ENCODE results near the gene BMP2. TPM values are rescaled to one million over a fixed set of nuclear protein-coding genes. Genes with fewer than 3 reads are reported as not detected.

Gene BMP2
- total RNA-seq, 3 donors from 2014 or later (not counting 1 experiment from before 2014, with no cell fraction given) = 0.45 to 0.66 (median 0.45) TPM

DNA sequence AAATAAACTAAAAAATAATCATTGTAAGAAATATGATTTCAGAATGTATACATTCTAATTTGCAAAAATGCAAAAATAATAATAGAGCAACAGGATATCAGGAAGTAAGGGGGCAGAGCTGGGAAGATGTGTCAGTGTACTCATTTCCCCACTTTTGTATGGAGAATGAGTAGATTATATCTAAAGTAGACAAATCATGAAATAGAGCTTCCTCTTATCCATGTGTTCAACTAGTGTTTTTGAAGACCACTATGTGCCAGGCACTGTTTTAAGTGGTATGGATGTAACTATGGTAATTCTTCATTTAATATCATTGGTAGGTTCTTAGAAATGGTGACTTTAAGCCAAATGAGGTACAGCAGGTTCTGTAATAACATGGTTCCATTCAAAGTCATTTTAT, 17.0 kb upstream of the BMP2 start:
- no peak for TF ChIP-seq CTCF (IDR thresholded peaks at IDR 0.05)
- H3K27ac ChIP-seq (ENCODE audit: low read length) = no peak overlapping the region
- no peaks in the 10 kb centered on the region for H3K36me3 ChIP-seq (ENCODE audit: control insufficient read depth, insufficient read depth, low read length)
- no peak for DNase-seq
- no peaks in the 10 kb centered on the region for H3K9me3 ChIP-seq (ENCODE audit: control insufficient read depth, insufficient read depth, low read length)
- H3K4me1 ChIP-seq (ENCODE audit: control insufficient read depth, insufficient read depth, low read length) = no peaks in the 10 kb centered on the region
- H3K4me3 Mint-ChIP-seq = no peak overlapping the region
- no peak overlapping the region for H3K27ac Mint-ChIP-seq
- H3K27me3 ChIP-seq (ENCODE audit: control insufficient read depth, insufficient read depth, low read length) = no peaks in the 10 kb centered on the region
- no peaks in the 10 kb centered on the region for H3K36me3 Mint-ChIP-seq
- intact Hi-C loops (cut with micrococcal nuclease) = no loop called here
- H3K9me3 Mint-ChIP-seq = no peaks in the 10 kb centered on the region
- ATAC-seq = no peak
- H3K4me1 Mint-ChIP-seq = no peaks in the 10 kb centered on the region
- H3K27me3 Mint-ChIP-seq (ENCODE audit: low read depth in 2 of 2) = peaks cover 6 to 12% of the 10 kb centered on the region in 2 donors
- no peak overlapping the region for H3K4me3 ChIP-seq (ENCODE audit: low read length)

DNA sequence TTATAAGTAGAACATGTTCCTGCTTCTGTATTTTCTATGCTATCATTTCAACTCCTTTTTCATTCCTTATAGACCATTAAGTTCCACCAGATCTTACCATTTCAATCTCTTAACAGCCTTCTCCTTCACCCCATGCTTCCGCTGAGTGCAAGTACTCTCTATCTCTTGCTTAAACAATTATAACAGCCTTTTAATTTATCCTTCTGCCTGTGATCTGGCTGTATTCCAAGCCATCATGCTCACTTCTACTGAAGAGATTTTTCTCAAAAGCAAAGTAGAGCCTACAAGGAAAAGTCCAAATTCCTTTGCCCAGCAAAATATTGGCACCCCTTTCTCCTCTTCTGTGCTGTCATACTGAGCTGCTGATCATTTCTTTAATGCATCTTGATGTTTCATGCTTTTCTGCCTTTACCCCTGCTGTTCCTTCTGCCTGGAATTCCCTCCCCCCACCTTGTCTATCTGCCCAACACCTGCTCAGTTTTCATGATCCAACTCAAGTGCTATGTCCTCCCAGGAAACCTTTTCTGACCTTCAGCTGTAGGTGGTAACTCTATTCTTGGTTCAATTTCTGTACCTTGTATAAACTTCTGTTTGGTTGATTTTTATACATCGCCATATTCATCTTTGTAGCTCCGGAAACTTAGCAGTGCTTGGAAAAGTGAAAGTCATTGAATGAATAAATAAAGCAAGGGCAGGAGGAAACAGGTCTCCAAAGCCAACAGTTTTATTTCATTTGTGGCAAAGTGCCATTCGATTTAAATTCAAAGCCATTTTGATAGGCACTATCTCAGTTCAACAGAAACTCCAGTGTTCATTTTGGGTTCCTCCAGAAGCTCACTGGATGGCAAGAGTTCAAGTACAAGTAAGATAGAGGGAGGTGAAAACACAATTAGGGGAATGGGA, 10.5 kb upstream of the BMP2 start:
- intact Hi-C loops (cut with micrococcal nuclease) = no loop called here
- DNase-seq (no peak), ATAC-seq (no peak)
- Mint-ChIP-seq H3K36me3 (no peaks in the 10 kb centered on the region), H3K4me1 (no peaks in the 10 kb centered on the region), H3K4me3 (no peak overlapping the region), H3K27ac (no peak overlapping the region), H3K27me3 (ENCODE audit: low read depth in 2 of 2) (peaks cover 17 to 35% of the 10 kb centered on the region in 2 donors), H3K9me3 (no peaks in the 10 kb centered on the region)
- Histone ChIP-seq H3K9me3 (ENCODE audit: control insufficient read depth, insufficient read depth, low read length) (no peaks in the 10 kb centered on the region), H3K36me3 (ENCODE audit: control insufficient read depth, insufficient read depth, low read length) (no peaks in the 10 kb centered on the region), H3K4me3 (ENCODE audit: low read length) (no peak overlapping the region), H3K27me3 (ENCODE audit: control insufficient read depth, insufficient read depth, low read length) (no peaks in the 10 kb centered on the region), H3K27ac (ENCODE audit: low read length) (no peak overlapping the region), H3K4me1 (ENCODE audit: control insufficient read depth, insufficient read depth, low read length) (no peaks in the 10 kb centered on the region)
- 40% methylated on average over 4 of the region's 4 CpGs for WGBS (ENCODE audit: insufficient coverage)
- no peak for TF ChIP-seq CTCF (IDR thresholded peaks at IDR 0.05)

DNA sequence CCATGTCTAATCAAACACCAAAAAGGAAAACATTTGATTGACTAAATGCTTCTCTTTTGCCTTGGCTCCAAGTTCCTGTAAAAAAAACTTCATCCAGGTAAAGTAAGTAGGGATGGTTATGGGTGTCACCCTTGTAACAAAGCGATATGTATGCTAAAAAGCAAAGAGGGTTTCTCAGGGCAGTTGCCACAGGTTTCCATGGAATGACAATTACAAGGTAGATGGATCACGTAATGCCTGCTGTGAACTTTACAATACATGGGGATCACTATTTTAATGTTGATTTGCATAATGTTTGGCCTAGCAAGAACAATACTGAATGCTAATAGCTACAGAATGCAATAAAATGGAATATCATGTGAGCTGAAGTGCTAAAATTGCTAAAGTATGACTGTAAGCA, 2.9 kb upstream of the BMP2 start:
- Mint-ChIP-seq H3K4me3 (no peak overlapping the region), H3K9me3 (no peaks in the 10 kb centered on the region), H3K4me1 (peaks cover 6 to 8% of the 10 kb centered on the region in 2 donors), H3K27me3 (ENCODE audit: low read depth in 2 of 2) (peaks cover 22 to 25% of the 10 kb centered on the region in 2 donors), H3K36me3 (no peaks in the 10 kb centered on the region), H3K27ac (no peak overlapping the region)
- Histone ChIP-seq H3K27ac (ENCODE audit: low read length) (no peak overlapping the region), H3K4me3 (ENCODE audit: low read length) (no peak overlapping the region), H3K27me3 (ENCODE audit: control insufficient read depth, insufficient read depth, low read length) (peaks cover 7% of the 10 kb centered on the region), H3K9me3 (ENCODE audit: control insufficient read depth, insufficient read depth, low read length) (no peaks in the 10 kb centered on the region), H3K4me1 (ENCODE audit: control insufficient read depth, insufficient read depth, low read length) (peaks cover 11% of the 10 kb centered on the region), H3K36me3 (ENCODE audit: control insufficient read depth, insufficient read depth, low read length) (no peaks in the 10 kb centered on the region)
- DNase-seq = no peak
- intact Hi-C loops (cut with micrococcal nuclease) = loop anchor here (10.0 kb wide), 1 partner anchor 1960 kb away; no protein-coding TSS in a partner anchor
- ATAC-seq = no peak
- 94% methylated on average over 2 of the region's 2 CpGs for WGBS (ENCODE audit: insufficient coverage)
- no peak for TF ChIP-seq CTCF (IDR thresholded peaks at IDR 0.05)
